Activated naive CD8-positive, alpha-beta T cell treated with anti-CD3 and anti-CD28 coated beads, Interleukin-2, amount 10 ng/mL, durations not matched to agents 7 days and 5 days (primary cell): ENCODE results near the gene ALDH1L1. TPM values are rescaled to one million over a fixed set of nuclear protein-coding genes. Genes with fewer than 3 reads are reported as not detected.

Source experiments
- ATAC-seq: fragments of 150-1000 bp; cut with Tn5 transposase; one replicate; pipeline ENCODE4 v1.10.0; 2021; ENCODE audit warnings: low read depth, moderate library complexity
- POLR2A ChIA-PET: fragments of 350-600 bp; sonication (Branson Sonifier 250); formaldehyde crosslinking; loops from one replicate; lab custom pipeline; 2021; ENCODE audit warnings: antibody characterized with exemption; lab: Charles Lee
- DNase-seq: peaks from one replicate; pipeline ENCODE4 v3.0.0; 2021
- H3K27ac Mint-ChIP-seq: one replicate; pipeline ENCODE4 v1.8.0; 2022; ENCODE audit warnings: mild to moderate bottlenecking, mixed read lengths
- H3K27me3 Mint-ChIP-seq: one replicate; pipeline ENCODE4 v1.8.0; 2022; ENCODE audit warnings: mild to moderate bottlenecking, moderate library complexity, mixed read lengths
- H3K36me3 Mint-ChIP-seq: one replicate; pipeline ENCODE4 v1.8.0; 2021; ENCODE audit warnings: mild to moderate bottlenecking, mixed read lengths
- H3K4me1 Mint-ChIP-seq: one replicate; pipeline ENCODE4 v1.8.0; 2021; ENCODE audit warnings: mixed read lengths
- H3K4me3 Mint-ChIP-seq: one replicate; pipeline ENCODE4 v1.8.0; 2022; ENCODE audit warnings: mild to moderate bottlenecking, moderate library complexity, mixed read lengths
- H3K9me3 Mint-ChIP-seq: one replicate; pipeline ENCODE4 v1.8.0; 2021; ENCODE audit warnings: mixed read lengths
- total RNA-seq, 2 experiments: library from RNA; stranded (reverse); gene quantifications; one replicate each; pipeline ENCODE4 v1.2.3, GENCODE V29; 2021

ALDH1L1 gene
- total RNA-seq, 2 experiments from 2014 or later, result not detected

- no peaks in the 10 kb centered on the region for H3K27me3 Mint-ChIP-seq
- peaks cover 4% of the 10 kb centered on the region for H3K9me3 Mint-ChIP-seq
- peaks cover 7% of the 10 kb centered on the region for H3K36me3 Mint-ChIP-seq
- ATAC-seq, result no peak
- H3K27ac Mint-ChIP-seq, result no peak overlapping the region
- POLR2A ChIA-PET, result no interaction called here
- DNase-seq, result no peak
- H3K4me1 Mint-ChIP-seq, result peaks cover 19% of the 10 kb centered on the region
- H3K4me3 Mint-ChIP-seq, result peak overlapping the region; percentile 74
Observed at GRCh38 chr3:126085276-126085675, 95.1 kb downstream of the ALDH1L1 start.

GRCh38 chr3:126084768-126085180 is 95.6 kb downstream of the ALDH1L1 start:
- Mint-ChIP-seq H3K27me3 (no peaks in the 10 kb centered on the region), H3K4me1 (peaks cover 19% of the 10 kb centered on the region), H3K9me3 (peaks cover 4% of the 10 kb centered on the region), H3K36me3 (peaks cover 7% of the 10 kb centered on the region), H3K4me3 (peak overlapping the region; percentile 74), H3K27ac (peak overlapping the region; percentile 58)
- POLR2A ChIA-PET, result interaction anchor here (1.4 kb wide), 1 partner anchor 94 kb away, joined by 8 read pairs; no protein-coding TSS in a partner anchor
- DNase-seq, result no peak
- no peak for ATAC-seq

GRCh38 chr3:126083913-126084767 is 96.2 kb downstream of the ALDH1L1 start, which contains the start of gene SLC41A3:
TSS of gene SLC41A3 (minus strand) at chr3:126084124. CDS start at chr3:126068219, 15,905 bp downstream.
- POLR2A ChIA-PET, result interaction anchor here (1.4 kb wide), 1 partner anchor 93 kb away, joined by 8 read pairs; no protein-coding TSS in a partner anchor
- Mint-ChIP-seq H3K4me1 (peaks cover 19% of the 10 kb centered on the region), H3K4me3 (peak within 1 kb of the TSS; percentile 92), H3K36me3 (peaks cover 7% of the 10 kb centered on the region), H3K27ac (peak within 1 kb of the TSS; percentile 86), H3K27me3 (no peaks in the 10 kb centered on the region), H3K9me3 (peaks cover 4% of the 10 kb centered on the region)
- ATAC-seq (peak; percentile 91), DNase-seq (peak; percentile 91)

- peak; percentile 72 for DNase-seq
- Mint-ChIP-seq H3K27me3 (no peaks in the 10 kb centered on the region), H3K4me3 (peak overlapping the region; percentile 92), H3K9me3 (peaks cover 4% of the 10 kb centered on the region), H3K4me1 (peaks cover 19% of the 10 kb centered on the region), H3K27ac (peak overlapping the region; percentile 86), H3K36me3 (peaks cover 7% of the 10 kb centered on the region)
- peak; percentile 66 for ATAC-seq
- POLR2A ChIA-PET, result interaction anchor here (1.4 kb wide), 1 partner anchor 93 kb away, joined by 8 read pairs; no protein-coding TSS in a partner anchor
Observed at GRCh38 chr3:126083511-126083912, 96.9 kb downstream of the ALDH1L1 start.

GRCh38 chr3:126083138-126083445 is 97.3 kb downstream of the ALDH1L1 start:
- no peak for DNase-seq
- Mint-ChIP-seq H3K27ac (peak overlapping the region; percentile 86), H3K27me3 (no peaks in the 10 kb centered on the region), H3K4me3 (peak overlapping the region; percentile 92), H3K9me3 (peaks cover 4% of the 10 kb centered on the region), H3K36me3 (peaks cover 7% of the 10 kb centered on the region), H3K4me1 (peaks cover 19% of the 10 kb centered on the region)
- POLR2A ChIA-PET, result no interaction called here
- no peak for ATAC-seq

GRCh38 chr3:126082362-126083137 is 97.8 kb downstream of the ALDH1L1 start:
- POLR2A ChIA-PET, result no interaction called here
- ATAC-seq (no peak), DNase-seq (no peak)
- Mint-ChIP-seq H3K4me3 (peak overlapping the region; percentile 92), H3K9me3 (peaks cover 3% of the 10 kb centered on the region), H3K4me1 (peaks cover 19% of the 10 kb centered on the region), H3K27ac (peak overlapping the region; percentile 86), H3K36me3 (peaks cover 7% of the 10 kb centered on the region), H3K27me3 (no peaks in the 10 kb centered on the region)

GRCh38 chr3:126081618-126082361 is 98.6 kb downstream of the ALDH1L1 start:
- POLR2A ChIA-PET, result interaction anchor here (1.2 kb wide), 1 partner anchor 91 kb away, joined by 4 read pairs; no protein-coding TSS in a partner anchor

GRCh38 chr3:126080970-126081369 is 99.4 kb downstream of the ALDH1L1 start:
- no peak for ATAC-seq
- H3K9me3 Mint-ChIP-seq, result peaks cover 1% of the 10 kb centered on the region
- H3K4me3 Mint-ChIP-seq, result no peak overlapping the region
- no peaks in the 10 kb centered on the region for H3K27me3 Mint-ChIP-seq
- peaks cover 16% of the 10 kb centered on the region for H3K4me1 Mint-ChIP-seq
- POLR2A ChIA-PET, result interaction anchor here (1.2 kb wide), 1 partner anchor 90 kb away, joined by 4 read pairs; no protein-coding TSS in a partner anchor
- peaks cover 7% of the 10 kb centered on the region for H3K36me3 Mint-ChIP-seq
- DNase-seq, result no peak
- H3K27ac Mint-ChIP-seq, result no peak overlapping the region

More at GRCh38 chr3:126081618-126082361, 98.6 kb downstream of the ALDH1L1 start:
- Mint-ChIP-seq H3K27me3 (no peaks in the 10 kb centered on the region), H3K36me3 (peaks cover 7% of the 10 kb centered on the region), H3K4me1 (peaks cover 19% of the 10 kb centered on the region), H3K4me3 (no peak overlapping the region), H3K27ac (no peak overlapping the region), H3K9me3 (peaks cover 1% of the 10 kb centered on the region)
- DNase-seq, result no peak
- ATAC-seq, result no peak

GRCh38 chr3:126078866-126079265 is 101.5 kb downstream of the ALDH1L1 start:
- POLR2A ChIA-PET, result no interaction called here
- ATAC-seq, result no peak
- peaks cover 4% of the 10 kb centered on the region for H3K4me1 Mint-ChIP-seq

GRCh38 chr3:126077754-126078153 is 102.6 kb downstream of the ALDH1L1 start:
- H3K27ac Mint-ChIP-seq, result no peak overlapping the region
- POLR2A ChIA-PET, result no interaction called here

More at GRCh38 chr3:126078866-126079265, 101.5 kb downstream of the ALDH1L1 start:
- H3K9me3 Mint-ChIP-seq, result no peaks in the 10 kb centered on the region
- no peaks in the 10 kb centered on the region for H3K27me3 Mint-ChIP-seq
- H3K36me3 Mint-ChIP-seq, result peaks cover 8% of the 10 kb centered on the region
- no peak overlapping the region for H3K27ac Mint-ChIP-seq
- no peak overlapping the region for H3K4me3 Mint-ChIP-seq
- DNase-seq, result no peak

GRCh38 chr3:126076140-126076539 is 104.2 kb downstream of the ALDH1L1 start:
- no peak for DNase-seq
- no peak overlapping the region for H3K4me3 Mint-ChIP-seq
- peaks cover 5% of the 10 kb centered on the region for H3K9me3 Mint-ChIP-seq
- ATAC-seq, result no peak
- POLR2A ChIA-PET, result no interaction called here
- no peak overlapping the region for H3K27ac Mint-ChIP-seq
- H3K4me1 Mint-ChIP-seq, result no peaks in the 10 kb centered on the region
- peaks cover 13% of the 10 kb centered on the region for H3K36me3 Mint-ChIP-seq
- H3K27me3 Mint-ChIP-seq, result no peaks in the 10 kb centered on the region

More at GRCh38 chr3:126077754-126078153, 102.6 kb downstream of the ALDH1L1 start:
- H3K36me3 Mint-ChIP-seq, result peaks cover 11% of the 10 kb centered on the region
- no peaks in the 10 kb centered on the region for H3K27me3 Mint-ChIP-seq
- H3K4me1 Mint-ChIP-seq, result no peaks in the 10 kb centered on the region
- no peak for DNase-seq
- no peak for ATAC-seq
- H3K4me3 Mint-ChIP-seq, result no peak overlapping the region
- peaks cover 4% of the 10 kb centered on the region for H3K9me3 Mint-ChIP-seq

- peaks cover 8% of the 10 kb centered on the region for H3K36me3 Mint-ChIP-seq
- DNase-seq (no peak), ATAC-seq (no peak)
- H3K9me3 Mint-ChIP-seq, result peaks cover 5% of the 10 kb centered on the region
- no peaks in the 10 kb centered on the region for H3K4me1 Mint-ChIP-seq
- POLR2A ChIA-PET, result no interaction called here
- no peak overlapping the region for H3K27ac Mint-ChIP-seq
- H3K4me3 Mint-ChIP-seq, result no peak overlapping the region
- no peaks in the 10 kb centered on the region for H3K27me3 Mint-ChIP-seq
Observed at GRCh38 chr3:126070146-126070545, 110.2 kb downstream of the ALDH1L1 start.
